ENCODE data around the gene SLC22A23.

- TF ChIP-seq EZH2 (IDR thresholded peaks at IDR 0.05; ENCODE audit: borderline replicate concordance, insufficient read depth, low read depth, low read length, poor library complexity, severe bottlenecking) (no peak), CTCF (IDR thresholded peaks at IDR 0.05) (no peak)
These were observed 171.1 kb downstream of the SLC22A23 start for GRCh38 chr6:3285732-3286131.
